ENCODE results near the gene COL13A1.

Gene COL13A1

GRCh38 chr10:69809318-69809717, 7.6 kb downstream of the COL13A1 start:
- Histone ChIP-seq H3K4me3 (no peak overlapping the region), H3K27ac (no peak overlapping the region)
- TF ChIP-seq CTCF (IDR thresholded peaks at IDR 0.05) = no peak
- no peak for DNase-seq (ENCODE audit: low spot score)

GRCh38 chr10:69810097-69810496, 8.4 kb downstream of the COL13A1 start:
- DNase-seq (ENCODE audit: low spot score) = no peak
- Histone ChIP-seq H3K4me3 (no peak overlapping the region), H3K27ac (no peak overlapping the region)
- TF ChIP-seq CTCF (IDR thresholded peaks at IDR 0.05) = no peak

GRCh38 chr10:69810675-69811397, 9.1 kb downstream of the COL13A1 start:
- Histone ChIP-seq H3K4me3 (no peak overlapping the region), H3K27ac (no peak overlapping the region)
- TF ChIP-seq CTCF (IDR thresholded peaks at IDR 0.05) = no peak
- no peak for DNase-seq (ENCODE audit: low spot score)

- no peak for DNase-seq (ENCODE audit: low spot score)
- TF ChIP-seq CTCF (IDR thresholded peaks at IDR 0.05) = no peak
- no peak overlapping the region for H3K27ac ChIP-seq
- H3K4me3 ChIP-seq = no peak overlapping the region
These were observed 11.9 kb downstream of the COL13A1 start for GRCh38 chr10:69813632-69814031.

GRCh38 chr10:69814251-69814650, 12.5 kb downstream of the COL13A1 start:
- no peak overlapping the region for H3K4me3 ChIP-seq
- H3K27ac ChIP-seq = no peak overlapping the region
- no peak for TF ChIP-seq CTCF (IDR thresholded peaks at IDR 0.05)
- no peak for DNase-seq (ENCODE audit: low spot score)

- Histone ChIP-seq H3K27ac (no peak overlapping the region), H3K4me3 (no peak overlapping the region)
- TF ChIP-seq CTCF (IDR thresholded peaks at IDR 0.05) = no peak
- DNase-seq (ENCODE audit: low spot score) = no peak
These were observed 13.4 kb downstream of the COL13A1 start for GRCh38 chr10:69815104-69815503.

- Histone ChIP-seq H3K27ac (no peak overlapping the region), H3K4me3 (no peak overlapping the region)
- DNase-seq (ENCODE audit: low spot score) = no peak
- TF ChIP-seq CTCF (IDR thresholded peaks at IDR 0.05) = no peak
These were observed 14.8 kb downstream of the COL13A1 start for GRCh38 chr10:69816521-69816920.
